ENCODE results near the gene RAB7B.

The RAB7B gene

GRCh38 chr1:206000641-206001339 lies 2.4 kb downstream of the RAB7B start:
- TF ChIP-seq FOXP2 (optimal IDR thresholded peaks at IDR 0.05; ENCODE audit: borderline replicate concordance, extremely low read depth, extremely low read length, insufficient read depth) (no peak), TAF1 (IDR thresholded peaks at IDR 0.05; ENCODE audit: borderline replicate concordance, insufficient read depth, low read length) (no peak), POLR2AphosphoS5 (IDR thresholded peaks at IDR 0.05; ENCODE audit: low read depth, low read length) (no peak), REST (IDR thresholded peaks at IDR 0.05; ENCODE audit: insufficient read depth in 1 of 2, low read depth in 2 of 2, low read length in 2 of 2) (no peak), SIN3A (IDR thresholded peaks at IDR 0.05; ENCODE audit: borderline replicate concordance, insufficient read depth, low read length) (no peak)

GRCh38 chr1:205998457-205999241 lies 4.5 kb downstream of the RAB7B start:
- TF ChIP-seq TAF1 (IDR thresholded peaks at IDR 0.05; ENCODE audit: borderline replicate concordance, insufficient read depth, low read length) (no peak), FOXP2 (optimal IDR thresholded peaks at IDR 0.05; ENCODE audit: borderline replicate concordance, extremely low read depth, extremely low read length, insufficient read depth) (no peak), SIN3A (IDR thresholded peaks at IDR 0.05; ENCODE audit: borderline replicate concordance, insufficient read depth, low read length) (no peak), REST (IDR thresholded peaks at IDR 0.05; ENCODE audit: insufficient read depth in 1 of 2, low read depth in 2 of 2, low read length in 2 of 2) (no peak), POLR2AphosphoS5 (IDR thresholded peaks at IDR 0.05; ENCODE audit: low read depth, low read length) (no peak)

GRCh38 chr1:205994346-205994745 lies 8.8 kb downstream of the RAB7B start:
- TF ChIP-seq POLR2AphosphoS5 (IDR thresholded peaks at IDR 0.05; ENCODE audit: low read depth, low read length) (no peak), REST (IDR thresholded peaks at IDR 0.05; ENCODE audit: insufficient read depth in 1 of 2, low read depth in 2 of 2, low read length in 2 of 2) (no peak), SIN3A (IDR thresholded peaks at IDR 0.05; ENCODE audit: borderline replicate concordance, insufficient read depth, low read length) (no peak), TAF1 (IDR thresholded peaks at IDR 0.05; ENCODE audit: borderline replicate concordance, insufficient read depth, low read length) (no peak), FOXP2 (optimal IDR thresholded peaks at IDR 0.05; ENCODE audit: borderline replicate concordance, extremely low read depth, extremely low read length, insufficient read depth) (no peak)

GRCh38 chr1:205993068-205993467 lies 10.1 kb downstream of the RAB7B start:
- TF ChIP-seq REST (IDR thresholded peaks at IDR 0.05; ENCODE audit: insufficient read depth in 1 of 2, low read depth in 2 of 2, low read length in 2 of 2) (no peak), FOXP2 (optimal IDR thresholded peaks at IDR 0.05; ENCODE audit: borderline replicate concordance, extremely low read depth, extremely low read length, insufficient read depth) (no peak), TAF1 (IDR thresholded peaks at IDR 0.05; ENCODE audit: borderline replicate concordance, insufficient read depth, low read length) (no peak), SIN3A (IDR thresholded peaks at IDR 0.05; ENCODE audit: borderline replicate concordance, insufficient read depth, low read length) (no peak), POLR2AphosphoS5 (IDR thresholded peaks at IDR 0.05; ENCODE audit: low read depth, low read length) (no peak)
